ENCODE data around the gene EFCAB8. TPM values are rescaled to one million over a fixed set of nuclear protein-coding genes. Genes with fewer than 3 reads are reported as not detected.

EFCAB8 gene
- total RNA-seq, 1 experiment from 2014 or later: 0.09 TPM

DNA sequence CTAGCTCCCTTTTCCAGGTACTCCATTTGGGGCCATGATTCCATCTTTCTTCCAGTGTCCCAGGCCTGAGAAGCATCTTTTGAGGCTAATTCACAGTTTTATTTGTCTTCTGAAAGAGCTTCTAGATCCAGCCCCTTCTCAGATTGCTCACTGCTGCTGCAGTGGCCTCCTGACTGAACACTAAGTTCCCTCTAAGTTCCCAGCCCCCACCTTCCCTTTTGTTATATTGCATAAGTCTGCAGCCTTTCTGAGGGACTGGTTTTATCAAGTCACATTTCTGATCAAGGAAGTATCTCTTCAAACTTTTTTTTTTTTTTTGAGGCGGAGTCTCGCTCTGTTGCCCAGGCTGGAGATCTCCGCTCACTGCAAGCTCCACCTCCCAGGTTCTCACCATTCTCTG is 28.3 kb upstream of the EFCAB8 start:
- H3K9me3 Mint-ChIP-seq: no peaks in the 10 kb centered on the region
- H2AFZ ChIP-seq (ENCODE audit: low read length): no peak overlapping the region
- no peaks in the 10 kb centered on the region for H4K20me1 ChIP-seq (ENCODE audit: control insufficient read depth, insufficient read depth, insufficient read length)
- H4K91ac ChIP-seq (ENCODE audit: insufficient read length, low read depth, low read length): no peak overlapping the region
- no peak overlapping the region for H3K56ac ChIP-seq (ENCODE audit: insufficient read length, low read depth, low read length)
- peaks cover 6 to 9% of the 10 kb centered on the region in 2 experiments; a peak in 3 of 4 replicates for H3K4me1 Mint-ChIP-seq
- no peaks in the 10 kb centered on the region for H3K4me1 ChIP-seq (ENCODE audit: insufficient read depth, low read length)
- H3K27ac Mint-ChIP-seq: peak overlapping the region in 1 of 3 experiments; percentile 49; a peak in 2 of 7 replicates
- no peak overlapping the region for H3K14ac ChIP-seq (ENCODE audit: insufficient read depth, low read length)
- peaks cover 7% of the 10 kb centered on the region for H3K79me1 ChIP-seq (ENCODE audit: insufficient read depth, low read depth, low read length, poor library complexity, severe bottlenecking)
- no peak overlapping the region for H3K18ac ChIP-seq (ENCODE audit: insufficient read length, low read depth, low read length)
- no peak overlapping the region for H2AK5ac ChIP-seq (ENCODE audit: insufficient read length, low read length)
- H3K9ac ChIP-seq (ENCODE audit: extremely low read depth, insufficient read length, low read length): no peak overlapping the region
- no peak overlapping the region for H3K4ac ChIP-seq (ENCODE audit: low read depth, low read length)
- H3K4me3 Mint-ChIP-seq: no peak overlapping the region
- H2BK12ac ChIP-seq (ENCODE audit: insufficient read length, low read depth, low read length): no peak overlapping the region
- peaks cover 6% of the 10 kb centered on the region; the same call in 1 of the 2 replicates for H3K79me2 ChIP-seq (ENCODE audit: insufficient read depth, low read length)
- no peak overlapping the region for H2BK120ac ChIP-seq (ENCODE audit: low read depth, low read length, poor library complexity, severe bottlenecking)
- H3T11ph ChIP-seq (ENCODE audit: low read length): no peak overlapping the region
- no peak overlapping the region for H2BK15ac ChIP-seq (ENCODE audit: low read depth, low read length)
- WGBS (ENCODE audit: extremely low coverage, insufficient read length, low lambda C conversion rate): no CpG with 5 or more reads among the region's 3 CpGs
- no peaks in the 10 kb centered on the region for H3K23me2 ChIP-seq (ENCODE audit: insufficient read length, low read depth, low read length, poor library complexity, severe bottlenecking)
- H2BK5ac ChIP-seq (ENCODE audit: insufficient read length, low read length): no peak overlapping the region
- H3K27ac ChIP-seq (ENCODE audit: insufficient read length, low read depth, low read length): no peak overlapping the region
- H2BK20ac ChIP-seq (ENCODE audit: low read depth, low read length, poor library complexity, severe bottlenecking): no peak overlapping the region
- DNase-seq: no peak
- H3K23ac ChIP-seq (ENCODE audit: insufficient read length, low read depth, low read length): no peak overlapping the region
- no peak overlapping the region for H3K4me2 ChIP-seq (ENCODE audit: insufficient read depth, insufficient read length, low read length)
- H3K27me3 Mint-ChIP-seq (ENCODE audit: low read depth): no peaks in the 10 kb centered on the region
- H3K9me3 ChIP-seq (ENCODE audit: control insufficient read depth, low read depth, low read length): no peaks in the 10 kb centered on the region
- TF ChIP-seq, protein P1, sequence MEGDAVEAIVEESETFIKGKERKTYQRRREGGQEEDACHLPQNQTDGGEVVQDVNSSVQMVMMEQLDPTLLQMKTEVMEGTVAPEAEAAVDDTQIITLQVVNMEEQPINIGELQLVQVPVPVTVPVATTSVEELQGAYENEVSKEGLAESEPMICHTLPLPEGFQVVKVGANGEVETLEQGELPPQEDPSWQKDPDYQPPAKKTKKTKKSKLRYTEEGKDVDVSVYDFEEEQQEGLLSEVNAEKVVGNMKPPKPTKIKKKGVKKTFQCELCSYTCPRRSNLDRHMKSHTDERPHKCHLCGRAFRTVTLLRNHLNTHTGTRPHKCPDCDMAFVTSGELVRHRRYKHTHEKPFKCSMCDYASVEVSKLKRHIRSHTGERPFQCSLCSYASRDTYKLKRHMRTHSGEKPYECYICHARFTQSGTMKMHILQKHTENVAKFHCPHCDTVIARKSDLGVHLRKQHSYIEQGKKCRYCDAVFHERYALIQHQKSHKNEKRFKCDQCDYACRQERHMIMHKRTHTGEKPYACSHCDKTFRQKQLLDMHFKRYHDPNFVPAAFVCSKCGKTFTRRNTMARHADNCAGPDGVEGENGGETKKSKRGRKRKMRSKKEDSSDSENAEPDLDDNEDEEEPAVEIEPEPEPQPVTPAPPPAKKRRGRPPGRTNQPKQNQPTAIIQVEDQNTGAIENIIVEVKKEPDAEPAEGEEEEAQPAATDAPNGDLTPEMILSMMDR (conservative IDR thresholded peaks at IDR 0.05): no peak
- peaks cover 45 to 89% (median 75%) of the 10 kb centered on the region in 3 experiments; a peak in 6 of 7 replicates for H3K36me3 Mint-ChIP-seq (ENCODE audit: insufficient read depth in 1 of 3, low read depth in 3 of 3)
- H4K8ac ChIP-seq (replicated peaks; ENCODE audit: insufficient read length, low read depth, low read length): no peak overlapping the region
- no peak overlapping the region for H4K5ac ChIP-seq (ENCODE audit: insufficient read length, low read depth, low read length)
- no peaks in the 10 kb centered on the region for H3K27me3 ChIP-seq (ENCODE audit: insufficient read depth, low read length)

All from H9 (cell line).